ENCODE results near the gene CYB561.

The CYB561 gene

GRCh38 chr17:63452046-63452961, 6.2 kb upstream of the CYB561 start:
- no peak for TF ChIP-seq CTCF (IDR thresholded peaks at IDR 0.05)

DNA sequence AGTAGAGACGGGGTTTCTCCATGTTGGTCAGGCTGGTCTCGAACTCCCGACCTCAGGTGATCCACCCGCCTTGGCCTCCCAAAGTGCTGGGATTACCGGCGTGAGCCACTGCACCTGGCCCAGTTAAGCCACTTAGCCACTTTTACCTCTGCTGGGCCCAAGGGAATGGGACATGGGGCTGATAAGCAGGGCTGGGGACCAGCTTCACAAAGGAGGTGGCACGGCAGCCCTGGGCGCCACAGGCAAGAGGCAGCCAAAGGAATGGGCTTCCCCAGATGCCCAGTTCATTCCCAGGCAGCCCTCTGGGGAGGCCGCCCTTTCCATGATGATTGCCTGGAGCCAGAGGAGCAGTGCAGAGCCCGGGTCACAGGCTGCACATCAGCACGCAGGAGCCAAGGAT, 5.0 kb upstream of the CYB561 start:
- TF ChIP-seq CTCF (IDR thresholded peaks at IDR 0.05) = no peak

- TF ChIP-seq CTCF (IDR thresholded peaks at IDR 0.05) = no peak
These were observed 4.4 kb upstream of the CYB561 start for GRCh38 chr17:63450551-63450950.

DNA sequence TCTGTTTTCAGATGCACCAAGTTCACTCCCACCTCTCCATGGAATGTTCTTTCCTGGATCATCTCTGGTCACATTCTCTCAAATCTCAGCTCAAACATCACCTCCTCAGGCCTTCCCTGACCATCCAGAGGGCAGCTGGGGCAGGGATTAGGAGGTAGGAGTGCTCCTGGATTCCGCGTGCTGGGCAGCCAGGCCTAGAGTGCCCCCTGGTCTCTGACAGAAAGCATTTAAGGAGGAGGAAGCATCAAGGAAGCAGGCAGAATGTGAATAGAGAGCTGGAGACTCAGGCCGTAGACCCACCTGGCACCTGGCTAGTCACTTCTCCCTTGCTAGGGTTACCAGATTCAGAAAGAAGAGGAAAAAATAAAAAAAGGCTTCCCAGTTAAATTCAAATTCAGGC, 2.5 kb upstream of the CYB561 start:
- TF ChIP-seq CTCF (IDR thresholded peaks at IDR 0.05) = no peak

GRCh38 chr17:63447471-63448009, 1.4 kb upstream of the CYB561 start:
- no peak for TF ChIP-seq CTCF (IDR thresholded peaks at IDR 0.05)

DNA sequence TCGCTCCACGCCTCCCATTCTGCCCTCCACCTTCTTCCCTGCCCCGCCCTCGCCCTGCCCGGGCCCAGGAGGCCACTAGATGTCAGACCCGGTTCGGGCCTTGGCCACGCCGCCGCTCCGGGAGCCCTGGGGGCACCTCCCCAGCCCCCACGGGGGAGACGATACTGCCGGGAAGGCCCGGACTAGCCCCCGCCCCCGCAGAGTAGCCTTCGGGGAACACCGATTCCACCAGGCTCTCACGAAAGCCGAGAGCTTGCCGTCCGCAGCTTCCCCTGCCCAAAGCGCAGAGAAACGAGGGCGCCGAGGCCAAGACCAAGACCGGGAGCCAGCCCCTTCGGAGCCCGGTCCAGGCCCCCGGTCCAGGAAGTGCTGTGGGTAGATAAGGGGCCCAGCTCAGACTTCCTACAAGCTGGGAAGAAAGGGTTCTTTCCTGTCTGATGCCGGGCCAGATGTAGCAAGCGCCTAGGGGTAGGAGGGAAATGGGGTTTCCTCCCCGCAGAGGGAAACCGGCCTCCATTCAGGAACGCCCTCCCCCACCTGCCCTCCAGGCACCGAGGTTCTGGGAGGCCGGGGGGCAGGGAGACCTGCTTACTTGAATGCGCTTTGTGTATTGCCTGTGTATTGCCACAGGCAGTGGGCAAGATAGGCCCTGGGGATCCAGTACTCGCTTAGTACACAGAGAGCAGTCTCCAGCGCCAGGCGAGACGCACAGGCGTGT, 806 bp upstream of the CYB561 start:
- peak; percentile 45; the same call in 1 of the 2 replicates for TF ChIP-seq CTCF (IDR thresholded peaks at IDR 0.05)

- TF ChIP-seq CTCF (IDR thresholded peaks at IDR 0.05) = no peak
These were observed 544 bp downstream of the CYB561 start for GRCh38 chr17:63445571-63445953.
